Progenitor cell of endocrine pancreas (in vitro differentiated cells): ENCODE measurements around the gene ACBD3. TPM values are rescaled to one million over a fixed set of nuclear protein-coding genes. Genes with fewer than 3 reads are reported as not detected.

Experiments
- DNase-seq: peaks from one replicate; pipeline ENCODE4 v3.0.0; 2021; ENCODE audit warnings: low spot score; ENCODE audit not compliant: unreplicated experiment
- H3K27ac Mint-ChIP-seq: 2 replicates; pipeline ENCODE4 v1.8.0; 2021; ENCODE audit warnings: mild to moderate bottlenecking, moderate library complexity, mixed read lengths
- H3K27me3 Mint-ChIP-seq: 2 replicates; pipeline ENCODE4 v1.8.0; 2021; ENCODE audit warnings: mixed read lengths
- H3K36me3 Mint-ChIP-seq: 2 replicates; pipeline ENCODE4 v1.8.0; 2022; ENCODE audit warnings: mixed read lengths; ENCODE audit not compliant: insufficient read depth
- H3K4me1 Mint-ChIP-seq: 2 replicates; pipeline ENCODE4 v1.8.0; 2021; ENCODE audit warnings: low read depth, mixed read lengths
- H3K4me3 Mint-ChIP-seq: 2 replicates; pipeline ENCODE4 v1.8.0; 2021; ENCODE audit warnings: low read depth, mild to moderate bottlenecking, moderate library complexity, mixed read lengths
- H3K9me3 Mint-ChIP-seq: 2 replicates; pipeline ENCODE4 v1.8.0; 2021; ENCODE audit warnings: low read depth, mixed read lengths
- CTCF ChIP-seq: fragments of 200-600 bp; sonication (generic); IDR thresholded peaks from one replicate; pipeline ENCODE4 v1.5.0; 2021; ENCODE audit warnings: antibody characterized with exemption, mild to moderate bottlenecking; ENCODE audit not compliant: unreplicated experiment
- total RNA-seq: library from RNA; stranded (reverse); gene quantifications from 2 replicates; pipeline ENCODE4 v1.2.1, GENCODE V29; 2021

ACBD3 gene
- total RNA-seq, 1 donor from 2014 or later, result 29.3 TPM

- Mint-ChIP-seq H3K27me3 (no peaks in the 10 kb centered on the region), H3K27ac (no peak overlapping the region), H3K9me3 (no peaks in the 10 kb centered on the region), H3K4me1 (peaks cover 26% of the 10 kb centered on the region), H3K4me3 (peak overlapping the region; percentile 90), H3K36me3 (no peaks in the 10 kb centered on the region)
- no peak for DNase-seq
- no peak for TF ChIP-seq CTCF
Observed at GRCh38 chr1:226123591-226124471, 62.7 kb downstream of the ACBD3 start.

GRCh38 chr1:226123212-226123560 lies 63.4 kb downstream of the ACBD3 start:
- H3K27ac Mint-ChIP-seq, result peak overlapping the region; percentile 98
- peaks cover 5% of the 10 kb centered on the region for H3K27me3 Mint-ChIP-seq
- H3K4me1 Mint-ChIP-seq, result peaks cover 22% of the 10 kb centered on the region
- no peaks in the 10 kb centered on the region for H3K36me3 Mint-ChIP-seq
- no peak for TF ChIP-seq CTCF
- peak overlapping the region; percentile 90 for H3K4me3 Mint-ChIP-seq
- no peak for DNase-seq
- no peaks in the 10 kb centered on the region for H3K9me3 Mint-ChIP-seq

- Mint-ChIP-seq H3K4me1 (peaks cover 13% of the 10 kb centered on the region), H3K4me3 (peak overlapping the region; percentile 90), H3K36me3 (no peaks in the 10 kb centered on the region), H3K27me3 (peaks cover 7% of the 10 kb centered on the region), H3K9me3 (no peaks in the 10 kb centered on the region), H3K27ac (peak overlapping the region; percentile 89)
- TF ChIP-seq CTCF, result peak; percentile 95
- DNase-seq, result peak; percentile 77
Observed at GRCh38 chr1:226121587-226122400, 64.7 kb downstream of the ACBD3 start.

- Mint-ChIP-seq H3K27me3 (peaks cover 7% of the 10 kb centered on the region), H3K9me3 (no peaks in the 10 kb centered on the region), H3K4me1 (peaks cover 13% of the 10 kb centered on the region), H3K27ac (peak overlapping the region; percentile 90), H3K4me3 (peak overlapping the region; percentile 66), H3K36me3 (no peaks in the 10 kb centered on the region)
- DNase-seq, result no peak
- no peak for TF ChIP-seq CTCF
Observed at GRCh38 chr1:226121049-226121586, 65.4 kb downstream of the ACBD3 start.

- H3K36me3 Mint-ChIP-seq, result no peaks in the 10 kb centered on the region
Observed at GRCh38 chr1:226120398-226120797, 66.1 kb downstream of the ACBD3 start.

More at GRCh38 chr1:226120398-226120797, 66.1 kb downstream of the ACBD3 start:
- Mint-ChIP-seq H3K4me3 (peak overlapping the region; percentile 66), H3K27ac (no peak overlapping the region), H3K9me3 (no peaks in the 10 kb centered on the region), H3K4me1 (peaks cover 12% of the 10 kb centered on the region), H3K27me3 (peaks cover 7% of the 10 kb centered on the region)
- DNase-seq, result no peak
- no peak for TF ChIP-seq CTCF
